Astrocyte (in vitro differentiated cells and primary cell): Measurements from ENCODE around the gene VARS2. TPM values are rescaled to one million over a fixed set of nuclear protein-coding genes. Genes with fewer than 3 reads are reported as not detected.

ENCODE experiments used
- DNase-seq: peaks from one replicate; pipeline ENCODE4 v3.0.0-alpha.2; 2010; ENCODE audit warnings: low read depth
- FAIRE-seq: peaks from 2 replicates; lab custom pipeline; 2011; peaks lifted over from hg19 to GRCh38; lab: Jason Lieb, UNC
- H2AFZ ChIP-seq: 2 replicates; pipeline ENCODE4 v1.6.0; 2012; ENCODE audit warnings: low read depth, low read length, inconsistent platforms
- H3K27ac ChIP-seq: 2 replicates; pipeline ENCODE4 v1.5.1; 2011; ENCODE audit warnings: low read depth, low read length, inconsistent platforms
- H3K27me3 ChIP-seq: 2 replicates; pipeline ENCODE4 v1.6.0; 2011; ENCODE audit warnings: low read length, inconsistent platforms; ENCODE audit not compliant: insufficient read depth
- H3K36me3 ChIP-seq: 2 replicates; pipeline ENCODE4 v1.5.1; 2011; ENCODE audit warnings: low read length, inconsistent platforms; ENCODE audit not compliant: insufficient read depth
- H3K4me1 ChIP-seq: 2 replicates; pipeline ENCODE4 v1.5.1; 2011; ENCODE audit warnings: low read length, inconsistent platforms; ENCODE audit not compliant: insufficient read depth
- H3K4me2 ChIP-seq: 2 replicates; pipeline ENCODE4 v1.6.0; 2012; ENCODE audit warnings: low read length, inconsistent platforms
- H3K4me3 ChIP-seq: 2 replicates; pipeline ENCODE4 v1.5.1; 2011; ENCODE audit warnings: low read depth, mild to moderate bottlenecking, low read length, inconsistent platforms; ENCODE audit not compliant: insufficient read depth
- H3K79me2 ChIP-seq: 2 replicates; pipeline ENCODE4 v1.6.0; 2012; ENCODE audit warnings: mild to moderate bottlenecking, low read length, inconsistent platforms; ENCODE audit not compliant: insufficient read depth
- H3K9ac ChIP-seq: 2 replicates; pipeline ENCODE4 v1.6.0; 2012; ENCODE audit warnings: mild to moderate bottlenecking, low read length, inconsistent platforms
- H3K9me3 ChIP-seq: 2 replicates; pipeline ENCODE4 v1.5.1; 2012; ENCODE audit warnings: low read depth, mild to moderate bottlenecking, low read length, inconsistent platforms; ENCODE audit not compliant: insufficient read depth
- H4K20me1 ChIP-seq: 2 replicates; pipeline ENCODE4 v1.6.0; 2012; ENCODE audit warnings: low read length, inconsistent platforms; ENCODE audit not compliant: insufficient read depth
- H3K27ac Mint-ChIP-seq: one replicate; pipeline ENCODE4 v1.8.0; 2021; ENCODE audit warnings: mild to moderate bottlenecking, mixed read lengths; ENCODE audit not compliant: unreplicated experiment
- H3K27me3 Mint-ChIP-seq: one replicate; pipeline ENCODE4 v1.8.0; 2021; ENCODE audit warnings: low read depth, mixed read lengths; ENCODE audit not compliant: unreplicated experiment
- H3K36me3 Mint-ChIP-seq: one replicate; pipeline ENCODE4 v1.8.0; 2021; ENCODE audit warnings: low read depth, mixed read lengths; ENCODE audit not compliant: unreplicated experiment
- H3K4me1 Mint-ChIP-seq: one replicate; pipeline ENCODE4 v1.8.0; 2021; ENCODE audit warnings: low read depth, mixed read lengths; ENCODE audit not compliant: unreplicated experiment
- H3K4me3 Mint-ChIP-seq: one replicate; pipeline ENCODE4 v1.8.0; 2021; ENCODE audit warnings: mild to moderate bottlenecking, moderate library complexity, mixed read lengths; ENCODE audit not compliant: unreplicated experiment
- H3K9me3 Mint-ChIP-seq: one replicate; pipeline ENCODE4 v1.8.0; 2021; ENCODE audit warnings: mild to moderate bottlenecking, mixed read lengths; ENCODE audit not compliant: unreplicated experiment
- EZH2 ChIP-seq: IDR thresholded peaks from 2 replicates; pipeline ENCODE4 v1.6.1; 2012; ENCODE audit warnings: mild to moderate bottlenecking, low read length, inconsistent platforms; ENCODE audit not compliant: insufficient read depth
- total RNA-seq: library from RNA; stranded (reverse); gene quantifications from 2 replicates; pipeline ENCODE4 v1.2.1, GENCODE V29; 2021
- TF ChIP-seq, protein P1 (sequence below): IDR thresholded peaks from 2 replicates; pipeline ENCODE4 v1.5.1; 2011; ENCODE audit warnings: low read depth, mild to moderate bottlenecking, inconsistent platforms, low read length, moderate library complexity; ENCODE audit not compliant: insufficient read depth

The VARS2 gene
- total RNA-seq, 1 donor from 2014 or later, result 19.8 TPM

DNA sequence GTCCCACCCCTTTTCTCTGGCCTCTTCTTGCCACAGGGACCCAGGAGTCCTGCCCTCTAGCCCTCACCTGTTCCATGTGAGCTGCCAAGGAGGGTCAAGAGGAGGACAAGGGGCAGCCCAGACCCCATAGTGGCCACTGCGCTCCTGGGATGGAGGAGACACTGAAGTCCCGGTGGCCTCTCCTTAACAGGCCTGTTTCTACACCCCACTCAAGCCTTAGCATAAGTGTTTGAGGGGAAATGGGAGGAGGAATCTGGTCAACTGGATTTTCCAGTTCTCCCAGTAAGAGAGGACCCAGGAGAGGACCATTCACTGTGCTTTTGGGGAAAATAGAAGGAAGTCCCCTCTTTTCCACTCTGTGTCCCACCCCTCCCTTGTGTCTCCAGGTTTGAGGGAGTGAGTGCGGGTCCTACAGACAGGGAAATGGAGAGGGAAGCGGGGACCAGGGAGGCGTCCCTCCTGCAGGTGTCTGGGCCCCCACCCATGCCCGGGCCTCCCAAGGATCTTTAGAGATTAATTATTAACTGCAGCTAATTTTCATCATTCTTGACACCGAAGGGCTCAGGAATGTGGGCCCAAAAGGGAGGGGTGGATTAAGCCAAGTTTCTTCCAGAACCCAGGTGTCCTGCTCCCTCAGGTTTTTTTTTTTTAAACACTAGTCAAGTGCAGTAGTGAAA is 18.1 kb downstream of the VARS2 start, which contains the start of gene SFTA2:
Gene SFTA2, minus strand, starts transcription at position 202 of the 677 bp plus-strand sequence. Its CDS starts 74 bp downstream, at position 128.
- Histone ChIP-seq H4K20me1 (no peaks in the 10 kb centered on the region), H3K4me2 (no peak within 1 kb of the TSS), H3K36me3 (no peaks in the 10 kb centered on the region), H3K4me1 (no peaks in the 10 kb centered on the region), H3K9ac (no peak within 1 kb of the TSS), H2AFZ (no peak within 1 kb of the TSS), H3K9me3 (peaks cover 5% of the 10 kb centered on the region), H3K4me3 (no peak within 1 kb of the TSS), H3K27me3 (no peaks in the 10 kb centered on the region), H3K79me2 (no peaks in the 10 kb centered on the region), H3K27ac (no peak within 1 kb of the TSS)
- TF ChIP-seq EZH2, result no peak
- TF ChIP-seq, protein P1, sequence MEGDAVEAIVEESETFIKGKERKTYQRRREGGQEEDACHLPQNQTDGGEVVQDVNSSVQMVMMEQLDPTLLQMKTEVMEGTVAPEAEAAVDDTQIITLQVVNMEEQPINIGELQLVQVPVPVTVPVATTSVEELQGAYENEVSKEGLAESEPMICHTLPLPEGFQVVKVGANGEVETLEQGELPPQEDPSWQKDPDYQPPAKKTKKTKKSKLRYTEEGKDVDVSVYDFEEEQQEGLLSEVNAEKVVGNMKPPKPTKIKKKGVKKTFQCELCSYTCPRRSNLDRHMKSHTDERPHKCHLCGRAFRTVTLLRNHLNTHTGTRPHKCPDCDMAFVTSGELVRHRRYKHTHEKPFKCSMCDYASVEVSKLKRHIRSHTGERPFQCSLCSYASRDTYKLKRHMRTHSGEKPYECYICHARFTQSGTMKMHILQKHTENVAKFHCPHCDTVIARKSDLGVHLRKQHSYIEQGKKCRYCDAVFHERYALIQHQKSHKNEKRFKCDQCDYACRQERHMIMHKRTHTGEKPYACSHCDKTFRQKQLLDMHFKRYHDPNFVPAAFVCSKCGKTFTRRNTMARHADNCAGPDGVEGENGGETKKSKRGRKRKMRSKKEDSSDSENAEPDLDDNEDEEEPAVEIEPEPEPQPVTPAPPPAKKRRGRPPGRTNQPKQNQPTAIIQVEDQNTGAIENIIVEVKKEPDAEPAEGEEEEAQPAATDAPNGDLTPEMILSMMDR, result no peak
- FAIRE-seq (no peak), DNase-seq (no peak)
- Mint-ChIP-seq H3K27me3 (peaks cover 26% of the 10 kb centered on the region), H3K36me3 (peaks cover 12% of the 10 kb centered on the region), H3K4me1 (no peaks in the 10 kb centered on the region), H3K9me3 (peaks cover 4% of the 10 kb centered on the region), H3K4me3 (no peak within 1 kb of the TSS), H3K27ac (no peak within 1 kb of the TSS)

DNA sequence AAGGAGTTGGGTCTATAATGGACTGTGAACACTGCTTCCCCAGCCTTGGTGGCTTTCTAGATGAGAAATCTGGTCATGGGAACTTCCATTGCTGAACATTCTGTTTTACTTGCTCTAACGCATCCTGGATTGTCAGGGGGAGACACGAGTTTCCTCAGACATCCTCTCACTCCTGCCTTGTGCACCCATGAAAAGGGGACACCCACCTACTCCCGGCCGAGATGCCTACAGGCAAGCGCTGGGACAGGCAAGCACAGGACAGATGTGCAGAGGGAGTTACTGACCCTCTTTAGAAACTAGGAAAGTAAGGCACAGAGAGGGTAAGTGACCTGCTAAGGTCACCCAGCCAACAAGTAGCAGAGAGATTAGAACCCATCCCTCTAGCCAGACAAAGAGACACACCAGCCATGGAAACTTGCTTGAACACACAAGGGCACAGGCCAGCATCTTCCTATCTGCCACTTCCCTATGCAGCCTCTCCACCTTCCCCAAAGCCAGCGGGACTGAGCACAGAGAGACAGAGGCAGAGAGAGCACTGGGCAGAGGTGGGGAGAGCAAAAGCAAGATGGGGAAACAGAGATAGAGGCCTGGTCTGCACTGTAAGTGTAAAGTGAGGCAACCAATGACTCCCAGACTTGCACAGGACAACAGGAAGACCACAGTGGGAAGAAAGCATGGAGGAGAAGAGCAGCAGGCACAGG is 18.8 kb downstream of the VARS2 start:
- peaks cover 10% of the 10 kb centered on the region for H3K36me3 Mint-ChIP-seq
- no peak overlapping the region for H3K27ac Mint-ChIP-seq
- no peaks in the 10 kb centered on the region for H4K20me1 ChIP-seq
- peaks cover 28% of the 10 kb centered on the region for H3K27me3 Mint-ChIP-seq
- H3K79me2 ChIP-seq, result no peaks in the 10 kb centered on the region
- no peak for TF ChIP-seq EZH2
- TF ChIP-seq, protein P1, result no peak
- H3K4me2 ChIP-seq, result no peak overlapping the region
- H3K36me3 ChIP-seq, result no peaks in the 10 kb centered on the region
- H3K4me3 Mint-ChIP-seq, result no peak overlapping the region
- no peak overlapping the region for H3K9ac ChIP-seq
- no peaks in the 10 kb centered on the region for H3K4me1 Mint-ChIP-seq
- no peak overlapping the region for H2AFZ ChIP-seq
- DNase-seq (no peak), FAIRE-seq (no peak)
- H3K9me3 Mint-ChIP-seq, result peaks cover 4% of the 10 kb centered on the region
- no peaks in the 10 kb centered on the region for H3K4me1 ChIP-seq
- H3K27ac ChIP-seq, result no peak overlapping the region
- no peaks in the 10 kb centered on the region for H3K27me3 ChIP-seq
- H3K9me3 ChIP-seq, result peaks cover 5% of the 10 kb centered on the region
- no peak overlapping the region for H3K4me3 ChIP-seq
